H9 (cell line): ENCODE measurements around the gene INPP4A. TPM values are rescaled to one million over a fixed set of nuclear protein-coding genes. Genes with fewer than 3 reads are reported as not detected.

ENCODE experiments used
- DNase-seq: peaks from one replicate; pipeline ENCODE4 v3.0.0-alpha.2; 2017
- H2AFZ ChIP-seq: one replicate; pipeline ENCODE4 v1.6.1; 2013; ENCODE audit warnings: mild to moderate bottlenecking, low read length, control low read depth, moderate library complexity
- H2AK5ac ChIP-seq: 2 replicates; pipeline ENCODE4 v1.6.1; 2013; ENCODE audit warnings: low read length, control low read depth, mixed read lengths; ENCODE audit not compliant: insufficient read length
- H2BK120ac ChIP-seq: one replicate; pipeline ENCODE4 v1.6.1; 2013; ENCODE audit warnings: low read depth, mild to moderate bottlenecking, low read length, control low read depth, inconsistent platforms; ENCODE audit not compliant: poor library complexity, severe bottlenecking
- H2BK12ac ChIP-seq: 2 replicates; pipeline ENCODE4 v1.6.1; 2013; ENCODE audit warnings: low read length, control low read depth, mixed read lengths, low read depth; ENCODE audit not compliant: insufficient read length
- H2BK15ac ChIP-seq: 2 replicates; pipeline ENCODE4 v1.6.1; 2013; ENCODE audit warnings: low read depth, low read length, control low read depth
- H2BK20ac ChIP-seq: one replicate; pipeline ENCODE4 v1.6.1; 2013; ENCODE audit warnings: low read depth, mild to moderate bottlenecking, low read length, control low read depth, inconsistent platforms; ENCODE audit not compliant: poor library complexity, severe bottlenecking
- H2BK5ac ChIP-seq: 2 replicates; pipeline ENCODE4 v1.6.1; 2013; ENCODE audit warnings: low read length, control low read depth, mixed read lengths; ENCODE audit not compliant: insufficient read length
- H3K14ac ChIP-seq: 2 replicates; pipeline ENCODE4 v1.6.1; 2013; ENCODE audit warnings: low read length, control low read depth; ENCODE audit not compliant: insufficient read depth
- H3K18ac ChIP-seq: 2 replicates; pipeline ENCODE4 v1.6.1; 2013; ENCODE audit warnings: low read depth, mild to moderate bottlenecking, mixed read lengths, low read length, control low read depth; ENCODE audit not compliant: insufficient read length
- H3K23ac ChIP-seq: 2 replicates; pipeline ENCODE4 v1.6.1; 2013; ENCODE audit warnings: low read length, control low read depth, mixed read lengths, low read depth; ENCODE audit not compliant: insufficient read length
- H3K23me2 ChIP-seq: 2 replicates; pipeline ENCODE4 v1.6.1; 2013; ENCODE audit warnings: low read depth, mild to moderate bottlenecking, mixed read lengths, low read length, control low read depth; ENCODE audit not compliant: insufficient read length, poor library complexity, severe bottlenecking
- H3K27ac ChIP-seq: 2 replicates; pipeline ENCODE4 v1.5.1; 2013; ENCODE audit warnings: low read length, control low read depth, mixed read lengths, low read depth; ENCODE audit not compliant: insufficient read length
- H3K27me3 ChIP-seq: 2 replicates; pipeline ENCODE4 v1.6.1; 2013; ENCODE audit warnings: low read length, control low read depth, inconsistent platforms; ENCODE audit not compliant: insufficient read depth
- H3K4ac ChIP-seq: 2 replicates; pipeline ENCODE4 v1.6.1; 2013; ENCODE audit warnings: low read depth, mild to moderate bottlenecking, control low read depth, inconsistent platforms, low read length, moderate library complexity
- H3K4me1 ChIP-seq: 2 replicates; pipeline ENCODE4 v1.6.1; 2013; ENCODE audit warnings: low read length, control low read depth, inconsistent platforms; ENCODE audit not compliant: insufficient read depth
- H3K4me2 ChIP-seq: 2 replicates; pipeline ENCODE4 v1.6.1; 2013; ENCODE audit warnings: low read length, control low read depth, mixed read lengths; ENCODE audit not compliant: insufficient read length, insufficient read depth
- H3K56ac ChIP-seq: 2 replicates; pipeline ENCODE4 v1.6.1; 2013; ENCODE audit warnings: low read depth, mild to moderate bottlenecking, mixed read lengths, low read length, control low read depth; ENCODE audit not compliant: insufficient read length
- H3K79me1 ChIP-seq: 2 replicates; pipeline ENCODE4 v1.6.1; 2013; ENCODE audit warnings: low read depth, mild to moderate bottlenecking, moderate library complexity, low read length, control low read depth, inconsistent platforms; ENCODE audit not compliant: insufficient read depth, poor library complexity, severe bottlenecking
- H3K79me2 ChIP-seq: 2 replicates; pipeline ENCODE4 v1.6.1; 2013; ENCODE audit warnings: low read length, control low read depth, inconsistent platforms; ENCODE audit not compliant: insufficient read depth
- H3K9ac ChIP-seq: 2 replicates; pipeline ENCODE4 v1.6.1; 2013; ENCODE audit warnings: low read length, control low read depth, mixed read lengths; ENCODE audit not compliant: insufficient read length; ENCODE audit errors: extremely low read depth
- H3K9me3 ChIP-seq: one replicate; pipeline ENCODE4 v1.6.1; 2013; ENCODE audit warnings: low read depth, low read length, inconsistent platforms; ENCODE audit not compliant: control insufficient read depth
- H3T11ph ChIP-seq: one replicate; pipeline ENCODE4 v1.6.1; 2013; ENCODE audit warnings: mild to moderate bottlenecking, low read length, control low read depth, inconsistent platforms
- H4K20me1 ChIP-seq: one replicate; pipeline ENCODE4 v1.6.1; 2013; ENCODE audit not compliant: control insufficient read depth, insufficient read length, insufficient read depth
- H4K5ac ChIP-seq: 2 replicates; pipeline ENCODE4 v1.6.1; 2013; ENCODE audit warnings: low read depth, mild to moderate bottlenecking, mixed read lengths, low read length, control low read depth; ENCODE audit not compliant: insufficient read length
- H4K8ac ChIP-seq: replicated peaks from 2 replicates; pipeline ENCODE4 v1.6.1; 2013; ENCODE audit warnings: low read length, control low read depth, mixed read lengths, low read depth; ENCODE audit not compliant: insufficient read length
- H4K91ac ChIP-seq: 2 replicates; pipeline ENCODE4 v1.6.1; 2013; ENCODE audit warnings: low read depth, mild to moderate bottlenecking, moderate library complexity, mixed read lengths, low read length, control low read depth; ENCODE audit not compliant: insufficient read length
- H3K27ac Mint-ChIP-seq, 3 experiments: 2 replicates in 2 of 3; 3 replicates in 1 of 3; pipeline ENCODE4 v1.8.0; 2020 to 2021; ENCODE audit warnings: mixed read lengths in 3 of 3, mild to moderate bottlenecking in 1 of 3, moderate library complexity in 1 of 3
- H3K27me3 Mint-ChIP-seq: 2 replicates; pipeline ENCODE4 v1.8.0; 2021; ENCODE audit warnings: low read depth, mild to moderate bottlenecking, moderate library complexity, mixed read lengths
- H3K36me3 Mint-ChIP-seq, 3 experiments: 2 replicates in 2 of 3; 3 replicates in 1 of 3; pipeline ENCODE4 v1.8.0; 2020 to 2021; ENCODE audit warnings: low read depth in 3 of 3, mixed read lengths in 3 of 3; ENCODE audit not compliant: insufficient read depth in 1 of 3
- H3K4me1 Mint-ChIP-seq, 2 experiments: 2 replicates each; pipeline ENCODE4 v1.8.0; 2020; ENCODE audit warnings: mixed read lengths in 2 of 2
- H3K4me3 Mint-ChIP-seq, 2 experiments: 2 replicates in 1 of 2; 3 replicates in 1 of 2; pipeline ENCODE4 v1.8.0; 2020 to 2021; ENCODE audit warnings: mild to moderate bottlenecking in 2 of 2, mixed read lengths in 2 of 2, moderate library complexity in 1 of 2
- H3K9me3 Mint-ChIP-seq, 2 experiments: 2 replicates in 1 of 2; 3 replicates in 1 of 2; pipeline ENCODE4 v1.8.0; 2020; ENCODE audit warnings: mild to moderate bottlenecking in 2 of 2, mixed read lengths in 2 of 2, moderate library complexity in 1 of 2
- WGBS: extraction: QIAGEN DNeasy Blood & Tissue Kit; methylation state at CpG from one replicate; pipeline ENCODE4 v1.1.7; 2013; ENCODE audit warnings: missing lambda C conversion rate, low lambda C conversion rate, mixed read lengths; ENCODE audit not compliant: insufficient read length; ENCODE audit errors: extremely low coverage; 5-methylcytosine and 5-hydroxymethylcytosine counted together
- long read RNA-seq: library from polyadenylated mRNA; unstranded; transcript quantifications from one replicate; pipeline ENCODE4 v2.0.0, GENCODE V29; 2020
- total RNA-seq: library from RNA; stranded (reverse); gene quantifications from 2 replicates; pipeline ENCODE4 v1.2.1, GENCODE V29; 2021
- TF ChIP-seq, protein P1 (sequence below): fragments of 200-600 bp; sonication (generic); conservative IDR thresholded peaks from 3 replicates; pipeline ENCODE4 v1.8.0; 2021; ENCODE audit warnings: antibody characterized with exemption, mild to moderate bottlenecking

The INPP4A gene
- total RNA-seq, result 55.2 and 55.3 TPM in 2 replicates
- long read RNA-seq, partial matches to known transcripts, result 9 of 27 reads
- long read RNA-seq, other reads (novel, unspliced or antisense), result 18 of 27 reads

DNA sequence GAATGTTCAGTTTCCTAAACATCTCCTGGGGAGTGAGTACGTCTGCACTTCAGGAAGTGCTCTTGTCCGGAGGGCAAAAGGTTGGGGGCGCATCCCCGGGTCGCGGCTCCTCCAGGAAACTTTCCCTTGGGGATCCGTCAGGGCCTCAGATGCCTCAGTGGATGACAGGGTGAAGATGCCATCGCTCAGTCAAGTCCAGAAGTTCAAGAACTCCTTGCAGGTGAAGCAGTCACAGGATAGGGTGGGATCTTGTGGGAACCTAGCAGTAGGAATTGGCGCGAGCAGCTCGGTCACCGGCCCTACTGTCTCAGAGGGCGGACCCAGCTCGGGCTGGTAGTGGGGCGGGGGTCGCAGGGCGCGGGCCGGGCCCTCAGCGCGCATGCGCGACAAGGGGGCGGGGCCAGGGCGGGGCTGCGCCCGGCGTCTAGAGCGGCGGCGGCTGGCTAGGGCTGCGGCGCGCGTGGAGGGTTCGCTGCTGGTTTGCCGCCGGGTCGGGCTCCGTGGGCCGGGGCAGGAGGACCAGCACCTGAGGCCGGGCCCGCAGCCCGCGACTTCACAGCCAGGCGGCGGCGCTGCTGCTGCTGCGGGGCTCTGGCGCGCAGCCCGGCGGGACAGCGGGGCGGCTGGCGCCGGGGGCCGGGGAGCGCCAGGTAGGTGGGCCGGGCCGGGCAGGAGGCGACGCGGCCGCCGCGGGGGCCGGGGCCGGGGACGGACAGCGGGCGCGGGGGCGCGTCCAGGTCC is at the start of gene INPP4A:
TSS of gene INPP4A (plus strand) at position 423 of the 741 bp plus-strand sequence. CDS start 75,191 bp downstream, outside the sequence.
- Histone ChIP-seq H3K79me2 (peaks cover 14% of the 10 kb centered on the region; the same call in 1 of the 2 replicates), H2AK5ac (no peak within 1 kb of the TSS), H4K91ac (no peak within 1 kb of the TSS), H4K5ac (no peak within 1 kb of the TSS), H4K20me1 (no peaks in the 10 kb centered on the region), H2AFZ (peak within 1 kb of the TSS; percentile 79), H3K4me1 (peaks cover 5% of the 10 kb centered on the region), H3K18ac (no peak within 1 kb of the TSS), H3K9me3 (no peaks in the 10 kb centered on the region), H3K79me1 (peaks cover 3% of the 10 kb centered on the region), H3K27ac (no peak within 1 kb of the TSS), H3K9ac (peak within 1 kb of the TSS; percentile 49), H3K23ac (no peak within 1 kb of the TSS), H2BK5ac (no peak within 1 kb of the TSS), H2BK20ac (no peak within 1 kb of the TSS), H3K27me3 (no peaks in the 10 kb centered on the region), H3K23me2 (peaks cover 8% of the 10 kb centered on the region), H3K4ac (no peak within 1 kb of the TSS), H3K56ac (no peak within 1 kb of the TSS), H3K4me2 (peak within 1 kb of the TSS; percentile 90), H2BK15ac (no peak within 1 kb of the TSS), H3T11ph (no peak within 1 kb of the TSS), H3K14ac (no peak within 1 kb of the TSS), H4K8ac (no peak within 1 kb of the TSS), H2BK120ac (no peak within 1 kb of the TSS), H2BK12ac (no peak within 1 kb of the TSS)
- Mint-ChIP-seq H3K27me3 (no peaks in the 10 kb centered on the region), H3K36me3 (peaks cover 1 to 9% (median 4%) of the 10 kb centered on the region in 3 experiments; a peak in 4 of 7 replicates), H3K27ac (peak within 1 kb of the TSS; percentile 60 to 93 (median 87); a peak in 6 of 7 replicates), H3K4me3 (peak within 1 kb of the TSS; percentile 82 to 93), H3K4me1 (peaks cover 62 to 64% of the 10 kb centered on the region in 2 experiments), H3K9me3 (peaks cover 9 to 11% of the 10 kb centered on the region in 2 experiments)
- DNase-seq, result peak; percentile 86
- WGBS, result no CpG with 5 or more reads among the region's 75 CpGs
- TF ChIP-seq, protein P1, sequence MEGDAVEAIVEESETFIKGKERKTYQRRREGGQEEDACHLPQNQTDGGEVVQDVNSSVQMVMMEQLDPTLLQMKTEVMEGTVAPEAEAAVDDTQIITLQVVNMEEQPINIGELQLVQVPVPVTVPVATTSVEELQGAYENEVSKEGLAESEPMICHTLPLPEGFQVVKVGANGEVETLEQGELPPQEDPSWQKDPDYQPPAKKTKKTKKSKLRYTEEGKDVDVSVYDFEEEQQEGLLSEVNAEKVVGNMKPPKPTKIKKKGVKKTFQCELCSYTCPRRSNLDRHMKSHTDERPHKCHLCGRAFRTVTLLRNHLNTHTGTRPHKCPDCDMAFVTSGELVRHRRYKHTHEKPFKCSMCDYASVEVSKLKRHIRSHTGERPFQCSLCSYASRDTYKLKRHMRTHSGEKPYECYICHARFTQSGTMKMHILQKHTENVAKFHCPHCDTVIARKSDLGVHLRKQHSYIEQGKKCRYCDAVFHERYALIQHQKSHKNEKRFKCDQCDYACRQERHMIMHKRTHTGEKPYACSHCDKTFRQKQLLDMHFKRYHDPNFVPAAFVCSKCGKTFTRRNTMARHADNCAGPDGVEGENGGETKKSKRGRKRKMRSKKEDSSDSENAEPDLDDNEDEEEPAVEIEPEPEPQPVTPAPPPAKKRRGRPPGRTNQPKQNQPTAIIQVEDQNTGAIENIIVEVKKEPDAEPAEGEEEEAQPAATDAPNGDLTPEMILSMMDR, result no peak; the same call in 2 of the 3 replicates
